GM19397 (cell line): ENCODE results near the gene SLC23A1.
"Not testable (repeated sequence)": the region's sequence is repeated elsewhere in the genome, so short reads cannot be mapped to it uniquely, and the experiment has no call there.

Experiments
- ATAC-seq: cut with Tn5 transposase; IDR thresholded peaks from one replicate; pipeline ENCODE4 v1.9.1; 2021; ENCODE audit warnings: mild to moderate bottlenecking, moderate library complexity; ENCODE audit not compliant: unreplicated experiment

Gene SLC23A1

DNA sequence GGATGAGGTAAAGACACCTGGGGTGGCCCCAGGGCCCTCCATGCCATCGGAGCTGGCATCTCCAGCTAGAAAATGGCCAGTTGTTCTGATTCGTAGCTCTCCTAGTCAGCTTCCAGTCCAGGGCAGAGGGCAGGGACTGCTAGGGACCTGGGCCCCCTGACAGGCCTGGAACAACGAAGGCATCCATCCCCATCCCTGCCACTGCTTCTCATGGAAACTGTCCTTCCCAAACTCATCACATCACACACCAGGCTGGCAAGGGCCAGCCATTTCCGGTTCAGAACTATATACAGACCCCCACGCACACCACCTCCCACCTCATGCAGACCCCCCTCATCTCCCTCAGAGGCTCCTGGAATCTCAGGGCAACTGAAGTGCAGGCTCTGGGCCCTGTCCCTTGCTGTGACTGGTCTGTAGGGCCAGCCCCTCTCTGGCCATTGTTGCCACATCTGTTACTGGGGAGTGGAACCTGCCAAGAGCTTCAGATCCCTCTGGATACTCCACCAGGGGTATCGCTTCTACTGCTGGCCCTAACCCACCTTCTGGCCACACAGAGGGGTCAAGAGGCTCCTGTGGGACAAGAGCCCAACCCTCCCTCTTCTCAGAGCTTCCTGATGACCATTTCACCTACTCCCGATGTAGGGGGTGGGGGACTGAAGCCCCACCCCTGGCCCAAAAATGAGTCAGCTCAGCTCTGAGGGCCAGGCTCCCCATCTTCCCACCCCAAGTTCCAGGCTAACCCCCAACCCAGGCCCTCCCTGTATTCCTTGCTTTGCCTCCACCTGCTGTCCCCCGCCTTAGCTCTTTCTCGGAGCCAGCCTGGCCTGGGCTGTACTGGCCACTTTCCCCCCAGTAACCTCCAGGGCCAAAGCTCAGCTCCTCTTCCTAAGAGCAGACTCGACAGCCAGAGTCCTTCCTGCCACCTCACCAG, 7.8 kb upstream of the SLC23A1 start:
- ATAC-seq: no peak

DNA sequence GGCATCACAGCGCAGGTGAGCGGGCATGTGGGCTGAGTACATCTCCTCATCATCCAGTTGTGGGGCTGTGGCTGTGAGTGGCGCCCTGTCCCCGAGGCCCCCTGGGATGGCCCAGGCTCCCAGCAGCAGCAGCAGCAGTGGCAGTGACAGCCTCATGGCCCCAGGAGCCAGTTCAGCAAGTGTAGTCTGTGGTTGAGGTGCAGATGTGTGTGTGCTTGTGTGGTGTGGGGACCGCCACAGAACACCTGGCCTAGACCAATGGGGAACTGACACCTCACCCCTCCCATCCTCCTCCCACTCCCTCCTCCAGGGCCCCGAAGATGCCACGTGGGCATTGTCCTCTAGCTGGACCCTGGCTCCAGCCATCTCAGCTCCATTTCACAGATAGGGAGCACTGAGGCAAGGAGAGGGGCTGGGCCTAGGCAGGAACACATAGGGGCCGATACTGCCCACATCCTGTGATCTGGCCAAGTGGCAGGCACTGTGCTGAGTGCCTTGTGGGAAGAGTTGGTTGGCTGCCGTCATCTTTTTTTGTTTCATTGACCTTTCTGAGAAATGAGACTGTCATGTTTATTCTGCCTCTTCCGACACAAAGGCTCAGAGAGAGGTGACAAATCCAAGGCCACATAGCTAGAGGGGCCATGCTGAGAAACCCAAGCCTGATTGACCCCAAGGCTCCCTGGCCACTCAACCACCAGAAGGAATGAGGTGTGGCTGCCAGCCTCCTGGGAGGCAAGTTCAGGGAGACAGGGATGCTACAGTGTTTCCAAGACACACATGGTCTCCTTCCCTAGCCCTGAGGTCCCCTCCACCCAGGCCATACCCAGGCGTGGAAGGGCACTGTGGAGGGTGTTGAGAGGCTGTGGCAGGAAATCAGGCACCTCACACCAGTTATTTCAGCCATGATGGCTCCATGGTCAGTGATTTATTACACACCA, 6.9 kb upstream of the SLC23A1 start, which contains the start of gene MZB1:
MZB1 (minus strand) TSS at position 213 of the 938 bp plus-strand sequence; CDS start at position 156, 57 bp downstream.
- ATAC-seq: peak; percentile 38

DNA sequence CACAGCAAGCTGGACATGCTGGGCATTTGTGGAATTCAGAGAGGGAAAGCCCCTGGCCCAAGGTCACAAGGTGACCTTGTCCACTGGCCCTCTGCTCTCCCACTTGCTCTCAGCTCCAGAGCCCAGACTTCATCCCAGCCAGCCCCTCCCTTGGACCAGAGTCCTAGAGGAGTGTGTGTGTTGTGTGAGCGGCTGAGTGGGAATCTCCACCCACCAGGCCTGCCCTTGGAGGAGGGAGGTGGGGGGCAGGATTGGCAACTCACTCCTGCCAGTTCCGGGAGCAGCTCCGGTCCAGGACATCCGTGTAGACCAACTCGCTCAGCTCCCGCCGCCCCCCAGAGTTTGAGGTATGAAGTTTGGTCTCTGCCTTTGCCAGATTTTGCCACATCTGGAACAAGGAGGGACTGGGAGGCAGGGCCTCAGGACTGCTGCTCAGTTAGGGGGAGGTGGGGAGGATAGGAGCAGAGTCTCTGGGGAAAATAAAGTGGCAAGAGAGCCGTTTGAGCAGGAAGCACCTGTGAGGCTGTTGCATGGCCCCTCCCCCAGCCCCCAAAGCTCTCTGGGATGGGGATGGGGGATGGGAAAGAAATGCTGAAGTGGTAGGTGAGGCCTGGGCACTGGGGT, 5.2 kb upstream of the SLC23A1 start:
- no peak for ATAC-seq

DNA sequence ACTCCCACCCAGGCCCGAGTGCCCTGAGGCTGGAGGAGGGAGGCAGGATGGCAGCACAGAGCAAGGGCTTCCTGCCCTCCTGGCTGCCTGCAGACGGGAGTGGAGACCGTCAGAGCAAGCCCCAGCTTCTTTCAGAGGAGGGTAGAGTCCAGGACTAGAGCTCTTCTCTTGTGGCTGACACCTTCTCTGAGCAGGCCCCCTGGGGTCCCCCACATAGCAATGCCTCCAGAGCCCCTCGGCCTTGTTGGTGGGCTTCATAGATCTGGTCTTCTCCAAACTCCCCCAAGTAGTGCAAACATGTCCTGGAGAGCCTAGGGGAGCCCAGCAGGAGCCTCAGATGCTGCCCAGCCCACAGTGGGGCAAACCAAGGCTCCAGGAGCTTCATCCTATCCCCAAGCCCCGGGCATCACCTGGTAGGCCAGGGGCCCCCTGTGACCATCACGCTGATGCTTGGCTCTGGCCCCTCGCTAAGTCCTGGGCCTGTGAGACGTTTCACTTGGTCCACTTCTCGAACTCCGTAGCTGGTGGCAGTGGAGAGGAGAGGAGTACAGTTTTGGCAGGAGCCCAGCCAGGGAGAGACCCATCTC, 4.6 kb upstream of the SLC23A1 start:
- ATAC-seq: no peak

- ATAC-seq: not testable (repeated sequence)
Observed at GRCh38 chr5:139386956-139387355, 3.9 kb upstream of the SLC23A1 start.

DNA sequence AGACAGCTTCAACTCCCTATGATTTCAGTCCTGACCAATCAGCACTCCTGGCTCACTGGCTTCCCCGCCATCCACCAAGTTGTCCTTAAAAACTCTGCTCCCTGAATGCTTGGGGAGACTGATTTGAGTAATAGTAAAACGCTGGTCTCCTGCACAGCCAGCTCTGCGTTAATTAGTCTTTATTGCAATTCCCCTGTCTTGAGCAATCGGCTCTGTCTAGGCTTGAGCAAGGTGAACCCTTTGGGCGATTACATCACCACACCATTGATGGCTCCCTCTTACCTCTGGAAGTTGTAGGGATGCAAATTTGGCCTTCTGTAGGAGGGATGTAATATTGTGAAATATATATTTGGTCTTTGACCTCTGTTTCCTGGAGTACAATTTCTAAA, 2.9 kb upstream of the SLC23A1 start:
- ATAC-seq: no peak

- no peak for ATAC-seq
Observed at GRCh38 chr5:139385061-139386049, 2.3 kb upstream of the SLC23A1 start.

GRCh38 chr5:139384591-139385051, 1.5 kb upstream of the SLC23A1 start:
- no peak for ATAC-seq

DNA sequence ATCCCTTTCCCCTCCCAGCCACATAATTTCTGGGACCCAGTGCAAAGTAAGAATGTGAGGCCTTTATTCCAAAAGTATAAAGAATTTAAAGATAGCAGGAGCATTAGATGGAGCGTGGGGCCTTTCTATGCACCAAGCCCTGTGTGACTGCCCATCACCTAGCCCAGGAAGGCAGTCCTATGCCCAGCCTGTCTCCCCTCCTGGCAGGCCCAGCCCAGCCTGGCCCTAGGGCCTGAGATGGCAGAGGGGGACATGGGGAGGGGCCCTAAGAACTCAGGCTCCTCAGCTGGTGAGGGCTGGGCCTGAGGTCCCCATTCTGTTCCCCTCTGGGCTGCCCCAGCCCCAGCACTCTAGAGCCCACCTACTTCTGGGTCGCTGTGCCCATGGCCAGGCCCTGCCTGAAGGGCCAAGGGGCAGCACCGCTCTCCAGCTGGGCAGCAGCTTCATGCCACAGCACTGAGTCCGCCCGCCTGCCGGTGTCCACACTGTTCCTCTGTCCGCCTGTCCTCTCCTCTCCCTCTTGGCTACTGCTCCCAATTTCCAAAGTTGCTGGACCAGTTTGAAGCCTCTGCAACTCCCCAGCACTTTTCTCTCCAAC, 995 bp upstream of the SLC23A1 start:
- ATAC-seq: no peak

DNA sequence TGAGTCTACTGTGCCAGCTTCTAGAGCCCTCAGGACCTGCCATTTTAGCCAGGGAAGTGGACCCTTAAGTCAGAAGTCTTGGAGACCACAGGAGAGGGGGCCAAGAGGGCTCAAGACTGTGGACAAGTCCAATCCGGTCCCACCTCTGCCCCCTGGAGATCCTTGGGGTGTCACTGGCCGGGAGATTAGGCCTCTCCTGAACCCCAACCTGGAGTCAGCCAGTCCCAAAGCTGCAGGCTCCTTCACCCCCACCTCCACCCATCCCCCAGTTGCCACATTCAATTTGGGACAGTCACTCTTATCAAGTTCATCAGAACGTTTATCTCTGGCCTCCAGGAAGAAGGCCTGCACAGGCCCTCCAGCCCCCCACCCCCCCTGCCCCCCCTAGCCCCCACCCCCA, 290 bp downstream of the SLC23A1 start:
- ATAC-seq: no peak

- ATAC-seq: no peak
Observed at GRCh38 chr5:139381837-139382761, 998 bp downstream of the SLC23A1 start.

GRCh38 chr5:139379626-139380449, 3.3 kb downstream of the SLC23A1 start:
- no peak for ATAC-seq

DNA sequence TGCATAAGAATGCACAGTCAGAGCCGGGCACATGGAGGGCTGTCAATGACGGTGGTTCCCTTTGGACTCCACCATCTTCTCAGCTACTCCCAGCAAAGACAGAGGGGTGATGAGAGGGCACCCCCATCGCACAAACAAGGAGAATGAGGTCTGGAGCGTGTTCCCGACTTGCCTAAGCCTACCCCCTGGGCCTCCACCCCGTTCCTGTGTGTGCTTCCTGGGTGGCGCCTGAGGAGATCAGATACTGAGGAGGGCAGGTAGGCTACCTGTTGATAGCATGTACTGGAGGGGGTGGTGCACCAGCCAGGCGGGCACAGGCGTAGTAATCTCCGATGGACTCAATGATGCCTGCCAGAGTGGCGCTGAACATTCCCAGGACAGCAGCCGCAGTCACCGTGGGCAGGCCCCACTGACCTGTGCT, 4.1 kb downstream of the SLC23A1 start:
- no peak for ATAC-seq

DNA sequence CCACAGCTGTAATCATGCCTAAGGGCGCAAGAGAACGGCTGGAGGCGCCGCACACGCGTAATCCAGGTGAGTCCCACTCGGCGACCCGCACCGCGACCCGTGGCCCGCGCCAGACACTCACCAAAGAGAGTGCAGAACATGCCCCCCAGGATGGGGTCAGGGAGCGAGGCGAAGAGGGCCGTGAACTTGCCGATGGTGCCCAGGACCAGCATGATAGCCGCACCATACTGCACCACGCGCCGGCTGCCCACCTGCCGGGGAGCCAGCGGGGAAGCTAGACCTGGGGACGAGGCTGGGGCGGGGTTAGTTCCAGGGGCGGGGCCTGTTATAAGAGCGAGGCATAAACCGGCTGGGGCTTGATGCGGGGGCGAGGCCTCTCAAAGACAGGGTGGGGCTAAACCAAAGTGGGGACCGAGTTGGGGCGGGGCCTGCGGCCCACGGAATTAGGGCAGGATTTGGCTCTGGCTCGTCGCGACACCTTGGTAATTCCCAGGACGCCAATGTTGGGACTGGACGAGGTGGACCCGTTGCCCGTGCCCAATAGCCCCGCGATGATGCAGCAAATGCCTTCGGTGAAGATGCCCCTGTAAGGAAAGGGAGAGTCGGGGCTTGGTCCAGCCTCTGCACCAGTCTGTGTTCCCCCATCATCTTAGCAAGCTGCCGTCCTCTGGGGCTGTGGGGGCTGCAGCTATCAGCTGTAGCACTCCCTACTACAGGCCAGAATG, 4.8 kb downstream of the SLC23A1 start:
- ATAC-seq: no peak

- no peak for ATAC-seq
Observed at GRCh38 chr5:139377226-139377625, 5.9 kb downstream of the SLC23A1 start.

DNA sequence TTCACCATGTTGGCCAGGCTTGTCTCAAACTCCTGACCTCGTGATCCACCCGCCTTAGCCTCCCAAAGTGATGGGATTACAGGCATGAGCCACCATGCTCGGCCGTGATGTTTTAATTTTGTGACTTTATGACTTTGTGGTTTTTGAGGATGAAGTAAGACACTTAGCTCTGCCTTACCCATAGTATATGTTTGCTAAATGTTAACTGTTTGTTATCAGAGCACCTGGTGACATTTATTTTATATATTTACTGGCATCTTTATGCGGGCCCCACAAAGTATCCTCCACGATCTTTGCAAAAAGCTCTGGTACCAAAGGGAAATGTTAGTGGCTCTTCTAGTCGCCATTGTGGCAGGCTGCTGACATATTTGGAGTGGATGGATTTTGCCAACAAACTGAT, 6.7 kb downstream of the SLC23A1 start:
- ATAC-seq: no peak
